HG03064 (cell line): ENCODE results near the gene POLN.

Source experiments
- ATAC-seq: cut with Tn5 transposase; IDR thresholded peaks from one replicate; pipeline ENCODE4 v1.9.1; 2021; ENCODE audit warnings: low read depth; ENCODE audit not compliant: unreplicated experiment

POLN gene

GRCh38 chr4:2127609-2128332, 114.2 kb downstream of the POLN start:
- no peak for ATAC-seq

- no peak for ATAC-seq
Observed at GRCh38 chr4:2126309-2127043, 115.4 kb downstream of the POLN start.

- ATAC-seq: no peak
Observed at GRCh38 chr4:2125831-2126230, 116.1 kb downstream of the POLN start.

- ATAC-seq: no peak
Observed at GRCh38 chr4:2125023-2125422, 116.9 kb downstream of the POLN start.

- no peak for ATAC-seq
Observed at GRCh38 chr4:2116687-2117400, 125.1 kb downstream of the POLN start.

GRCh38 chr4:2105559-2105958, 136.4 kb downstream of the POLN start:
- ATAC-seq: no peak

GRCh38 chr4:2104556-2105345, 137.2 kb downstream of the POLN start:
- no peak for ATAC-seq

GRCh38 chr4:2103843-2104547, 137.9 kb downstream of the POLN start:
- no peak for ATAC-seq

- ATAC-seq: no peak
Observed at GRCh38 chr4:2103127-2103842, 138.6 kb downstream of the POLN start.

GRCh38 chr4:2102045-2102883, 139.7 kb downstream of the POLN start:
- ATAC-seq: no peak

GRCh38 chr4:2101346-2102044, 140.4 kb downstream of the POLN start:
- no peak for ATAC-seq

GRCh38 chr4:2096073-2096609, 145.8 kb downstream of the POLN start:
- no peak for ATAC-seq

- ATAC-seq: no peak
Observed at GRCh38 chr4:2095236-2096072, 146.5 kb downstream of the POLN start.

GRCh38 chr4:2094545-2094944, 147.4 kb downstream of the POLN start:
- ATAC-seq: no peak

- no peak for ATAC-seq
Observed at GRCh38 chr4:2093265-2093664, 148.7 kb downstream of the POLN start.

- ATAC-seq: no peak
Observed at GRCh38 chr4:2092669-2093053, 149.3 kb downstream of the POLN start.
